OCI-LY3 (cell line): Measurements from ENCODE around the gene IL1RL1.

Experiments used
- H2AFZ ChIP-seq: fragments of 200-600, 300-600 bp; shearing (Covaris generic); 2 replicates; pipeline ENCODE4 v1.6.0; 2014; ENCODE audit warnings: antibody characterized with exemption, low read depth, low read length
- H3K27ac ChIP-seq: fragments of 200-600, 300-600 bp; sonication (generic); 2 replicates; pipeline ENCODE4 v1.5.1; 2014; ENCODE audit warnings: mild to moderate bottlenecking, low read length, moderate library complexity, mixed read lengths
- H3K27me3 ChIP-seq: fragments of 200-600, 300-600 bp; sonication (generic); 2 replicates; pipeline ENCODE4 v1.6.1; 2014; ENCODE audit warnings: low read depth, low read length, mixed read lengths
- H3K36me3 ChIP-seq: fragments of 200-600, 300-600 bp; sonication (generic); replicated peaks from 2 replicates; pipeline ENCODE3; 2014; ENCODE audit warnings: low read depth, low read length, mixed read lengths
- H3K4me1 ChIP-seq: fragments of 300-600, 200-600 bp; sonication (generic); 2 replicates; pipeline ENCODE4 v1.6.1; 2014; ENCODE audit warnings: low read length, mixed read lengths
- H3K4me2 ChIP-seq: fragments of 200-600, 300-600 bp; sonication (generic); 2 replicates; pipeline ENCODE4 v1.6.1; 2014; ENCODE audit warnings: low read length, mixed read lengths
- H3K4me3 ChIP-seq: fragments of 300-600, 200-600 bp; sonication (generic); 2 replicates; pipeline ENCODE4 v1.5.1; 2014; ENCODE audit warnings: antibody characterized with exemption, mild to moderate bottlenecking, low read length, moderate library complexity
- H3K79me2 ChIP-seq: fragments of 300-600, 200-600 bp; shearing (Covaris generic); 2 replicates; pipeline ENCODE4 v1.6.1; 2014; ENCODE audit warnings: mild to moderate bottlenecking, low read length, mixed read lengths
- H3K9ac ChIP-seq: fragments of 300-600, 200-600 bp; shearing (Covaris generic); 2 replicates; pipeline ENCODE4 v1.6.0; 2014; ENCODE audit warnings: mild to moderate bottlenecking, low read length, moderate library complexity
- H3K9me3 ChIP-seq: fragments of 200-600, 300-600 bp; shearing (Covaris generic); 2 replicates; pipeline ENCODE4 v1.6.1; 2014; ENCODE audit warnings: low read length, mixed read lengths; ENCODE audit not compliant: insufficient read depth
- H4K20me1 ChIP-seq: fragments of 200-600, 300-600 bp; sonication (generic); 2 replicates; pipeline ENCODE4 v1.6.1; 2016; ENCODE audit warnings: low read length, mixed read lengths; ENCODE audit not compliant: insufficient read depth
- EZH2phosphoT487 ChIP-seq: fragments of 200-600 bp; shearing (Covaris generic); IDR thresholded peaks from 2 replicates; pipeline ENCODE4 v1.6.1; 2018; ENCODE audit warnings: antibody characterized with exemption, mixed run types, low read depth
- TF ChIP-seq, protein P1 (sequence below): fragments of 200-600, 300-600 bp; sonication (generic); IDR thresholded peaks from 2 replicates; pipeline ENCODE4 v1.5.1; 2014; ENCODE audit warnings: antibody characterized with exemption, low read length, low read depth

IL1RL1 gene

DNA sequence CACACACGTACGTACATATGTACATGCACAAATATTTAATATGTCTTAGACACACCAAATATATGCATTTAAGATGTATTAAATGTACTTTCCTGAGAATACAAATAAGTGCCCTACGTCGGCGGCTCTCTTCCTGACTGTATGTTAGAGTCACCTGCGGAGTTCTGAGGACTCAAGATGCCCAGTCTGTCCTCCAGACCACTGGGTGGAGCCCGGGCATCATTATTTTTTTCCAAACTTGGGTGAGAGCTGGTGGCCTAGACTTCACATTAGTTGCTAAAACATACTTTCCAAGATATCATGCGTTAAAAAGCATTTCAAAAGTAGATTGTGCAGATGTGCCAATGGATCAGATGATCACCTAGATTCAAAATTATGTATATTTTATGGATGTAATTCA, 47.1 kb downstream of the IL1RL1 start:
- Histone ChIP-seq H4K20me1 (no peaks in the 10 kb centered on the region), H3K4me1 (peaks cover 45% of the 10 kb centered on the region), H3K4me3 (no peak overlapping the region), H3K36me3 (peaks cover 11% of the 10 kb centered on the region), H3K27me3 (no peaks in the 10 kb centered on the region), H2AFZ (no peak overlapping the region), H3K27ac (no peak overlapping the region), H3K79me2 (no peaks in the 10 kb centered on the region), H3K4me2 (peak overlapping the region; percentile 52), H3K9ac (no peak overlapping the region), H3K9me3 (no peaks in the 10 kb centered on the region)
- TF ChIP-seq, protein P1, sequence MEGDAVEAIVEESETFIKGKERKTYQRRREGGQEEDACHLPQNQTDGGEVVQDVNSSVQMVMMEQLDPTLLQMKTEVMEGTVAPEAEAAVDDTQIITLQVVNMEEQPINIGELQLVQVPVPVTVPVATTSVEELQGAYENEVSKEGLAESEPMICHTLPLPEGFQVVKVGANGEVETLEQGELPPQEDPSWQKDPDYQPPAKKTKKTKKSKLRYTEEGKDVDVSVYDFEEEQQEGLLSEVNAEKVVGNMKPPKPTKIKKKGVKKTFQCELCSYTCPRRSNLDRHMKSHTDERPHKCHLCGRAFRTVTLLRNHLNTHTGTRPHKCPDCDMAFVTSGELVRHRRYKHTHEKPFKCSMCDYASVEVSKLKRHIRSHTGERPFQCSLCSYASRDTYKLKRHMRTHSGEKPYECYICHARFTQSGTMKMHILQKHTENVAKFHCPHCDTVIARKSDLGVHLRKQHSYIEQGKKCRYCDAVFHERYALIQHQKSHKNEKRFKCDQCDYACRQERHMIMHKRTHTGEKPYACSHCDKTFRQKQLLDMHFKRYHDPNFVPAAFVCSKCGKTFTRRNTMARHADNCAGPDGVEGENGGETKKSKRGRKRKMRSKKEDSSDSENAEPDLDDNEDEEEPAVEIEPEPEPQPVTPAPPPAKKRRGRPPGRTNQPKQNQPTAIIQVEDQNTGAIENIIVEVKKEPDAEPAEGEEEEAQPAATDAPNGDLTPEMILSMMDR: peak; percentile 25; the same call in 1 of the 2 replicates
- TF ChIP-seq EZH2phosphoT487: no peak

DNA sequence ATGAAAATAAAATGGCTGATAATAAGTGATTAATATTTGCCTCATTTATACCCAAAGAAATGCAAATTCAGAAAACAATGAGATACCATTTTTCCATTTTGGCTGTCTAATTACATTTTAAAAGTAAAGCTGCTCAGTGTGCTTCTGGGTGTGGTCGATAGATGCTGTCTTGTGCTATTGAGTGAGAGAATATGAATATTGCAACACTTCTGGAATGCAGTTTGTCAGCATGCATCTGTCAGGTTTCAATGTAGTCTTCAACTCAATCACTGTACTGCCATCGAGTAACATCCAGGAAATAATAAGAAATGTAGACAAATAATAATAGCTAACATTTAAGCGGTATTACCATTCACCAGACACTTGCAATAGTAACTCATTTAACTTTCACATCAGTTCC, 48.2 kb downstream of the IL1RL1 start:
- no peak overlapping the region for H2AFZ ChIP-seq
- TF ChIP-seq, protein P1: no peak
- TF ChIP-seq EZH2phosphoT487: no peak
- H3K4me3 ChIP-seq: no peak overlapping the region
- no peak overlapping the region for H3K9ac ChIP-seq
- H3K9me3 ChIP-seq: peaks cover 7% of the 10 kb centered on the region
- H3K79me2 ChIP-seq: no peaks in the 10 kb centered on the region
- H3K27me3 ChIP-seq: no peaks in the 10 kb centered on the region
- H3K4me2 ChIP-seq: no peak overlapping the region
- H3K36me3 ChIP-seq: peaks cover 22% of the 10 kb centered on the region
- H3K4me1 ChIP-seq: peaks cover 45% of the 10 kb centered on the region
- H4K20me1 ChIP-seq: no peaks in the 10 kb centered on the region
- H3K27ac ChIP-seq: no peak overlapping the region

DNA sequence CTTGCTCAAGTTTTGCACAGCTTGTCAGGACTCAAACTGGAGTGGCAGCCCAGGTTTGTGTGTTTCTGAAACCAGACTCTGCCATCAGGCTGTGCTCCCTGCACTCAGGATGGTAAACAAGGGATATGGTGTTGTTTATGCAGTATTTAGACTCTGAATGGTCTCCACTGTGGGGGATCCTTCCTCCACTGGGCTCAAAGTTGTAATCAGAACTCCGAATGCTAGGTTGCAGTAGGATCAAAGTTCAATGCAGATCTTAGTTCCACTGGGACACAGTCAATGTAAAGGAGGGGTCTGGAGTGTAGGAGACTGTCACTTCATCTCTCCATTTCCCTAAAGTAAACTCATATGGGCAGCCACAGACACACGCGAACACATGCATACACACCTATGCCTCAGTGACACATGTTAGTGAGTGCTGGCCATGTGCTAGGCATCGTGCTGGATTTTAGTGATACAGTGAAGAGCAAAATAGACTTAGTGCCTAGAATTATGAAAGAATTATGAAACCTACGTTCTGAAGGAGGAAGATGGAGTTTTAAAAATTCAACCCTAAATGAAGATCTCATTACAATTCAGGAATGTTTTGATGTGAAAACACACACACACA, 50.4 kb downstream of the IL1RL1 start:
- no peak overlapping the region for H3K27ac ChIP-seq
- no peak overlapping the region for H3K9ac ChIP-seq
- no peak overlapping the region for H3K4me3 ChIP-seq
- H2AFZ ChIP-seq: no peak overlapping the region
- no peaks in the 10 kb centered on the region for H3K79me2 ChIP-seq
- no peaks in the 10 kb centered on the region for H3K27me3 ChIP-seq
- peaks cover 43% of the 10 kb centered on the region for H3K4me1 ChIP-seq
- no peak overlapping the region for H3K4me2 ChIP-seq
- H3K36me3 ChIP-seq: peaks cover 39% of the 10 kb centered on the region
- H4K20me1 ChIP-seq: no peaks in the 10 kb centered on the region
- peaks cover 23% of the 10 kb centered on the region for H3K9me3 ChIP-seq
- no peak for TF ChIP-seq EZH2phosphoT487
- TF ChIP-seq, protein P1: no peak

DNA sequence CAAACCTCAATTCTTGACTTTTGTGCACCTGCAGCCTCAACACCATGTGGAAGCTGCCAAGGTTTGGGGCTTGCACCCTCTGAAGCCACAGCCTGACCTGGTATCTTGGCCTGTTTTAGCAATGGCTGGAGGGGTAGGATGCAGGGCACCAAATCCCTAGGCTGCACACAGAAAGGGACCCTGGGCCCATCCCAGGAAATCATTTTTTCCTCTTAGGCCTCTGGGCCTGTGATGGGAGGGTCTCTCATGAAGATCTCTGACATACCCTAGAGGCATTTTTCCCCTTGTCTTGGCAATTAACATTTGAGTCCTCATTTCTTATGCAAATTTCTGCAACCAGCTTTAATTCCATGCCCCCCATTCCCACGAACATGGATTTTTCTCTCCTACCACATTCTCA, 54.4 kb downstream of the IL1RL1 start:
- H3K27ac ChIP-seq: no peak overlapping the region
- peaks cover 24% of the 10 kb centered on the region for H3K9me3 ChIP-seq
- no peak overlapping the region for H3K4me2 ChIP-seq
- H3K27me3 ChIP-seq: no peaks in the 10 kb centered on the region
- peaks cover 59% of the 10 kb centered on the region for H3K36me3 ChIP-seq
- no peaks in the 10 kb centered on the region for H3K79me2 ChIP-seq
- TF ChIP-seq, protein P1: no peak
- no peak for TF ChIP-seq EZH2phosphoT487
- H2AFZ ChIP-seq: no peak overlapping the region
- no peak overlapping the region for H3K4me3 ChIP-seq
- H3K4me1 ChIP-seq: peaks cover 24% of the 10 kb centered on the region
- no peaks in the 10 kb centered on the region for H4K20me1 ChIP-seq
- no peak overlapping the region for H3K9ac ChIP-seq
